Stimulated activated CD8-positive, alpha-beta memory T cell treated with anti-CD3 and anti-CD28 coated beads, Interleukin-12 subunit alpha, Interleukin-12 subunit beta, amount 100 ng/mL, for 24 hours (primary cell): ENCODE results near the gene SYTL1.

Experiments used
- DNase-seq: peaks from one replicate; pipeline ENCODE4 v3.0.0-alpha.2; 2020; ENCODE audit errors: extremely low read depth

Gene SYTL1

GRCh38 chr1:27403065-27403726 is 61.4 kb downstream of the SYTL1 start:
- no peak for DNase-seq
